ENCODE data around the gene PIAS1.

DNA sequence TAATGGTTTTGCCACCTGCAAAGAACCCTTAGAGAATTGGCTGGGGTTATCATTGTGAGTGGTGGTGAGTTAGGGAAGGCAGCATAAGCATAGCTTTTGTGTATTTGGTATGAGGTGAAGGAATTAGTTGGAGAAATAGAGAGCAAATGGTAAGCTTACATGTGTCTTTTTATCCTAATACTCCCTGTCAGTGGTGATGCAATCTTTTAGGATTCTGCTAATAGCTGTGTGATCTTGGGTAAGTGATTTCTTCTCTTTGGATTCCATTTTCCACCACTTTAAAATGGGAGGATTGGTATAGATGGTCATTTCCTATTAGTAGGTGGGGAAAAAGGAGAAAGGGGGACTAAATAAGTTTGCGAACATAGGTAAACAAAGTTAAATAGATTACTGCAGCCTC is 30.9 kb downstream of the PIAS1 start:
- TF ChIP-seq POLR2A (IDR thresholded peaks at IDR 0.05) = no peak
- TF ChIP-seq, protein P1, sequence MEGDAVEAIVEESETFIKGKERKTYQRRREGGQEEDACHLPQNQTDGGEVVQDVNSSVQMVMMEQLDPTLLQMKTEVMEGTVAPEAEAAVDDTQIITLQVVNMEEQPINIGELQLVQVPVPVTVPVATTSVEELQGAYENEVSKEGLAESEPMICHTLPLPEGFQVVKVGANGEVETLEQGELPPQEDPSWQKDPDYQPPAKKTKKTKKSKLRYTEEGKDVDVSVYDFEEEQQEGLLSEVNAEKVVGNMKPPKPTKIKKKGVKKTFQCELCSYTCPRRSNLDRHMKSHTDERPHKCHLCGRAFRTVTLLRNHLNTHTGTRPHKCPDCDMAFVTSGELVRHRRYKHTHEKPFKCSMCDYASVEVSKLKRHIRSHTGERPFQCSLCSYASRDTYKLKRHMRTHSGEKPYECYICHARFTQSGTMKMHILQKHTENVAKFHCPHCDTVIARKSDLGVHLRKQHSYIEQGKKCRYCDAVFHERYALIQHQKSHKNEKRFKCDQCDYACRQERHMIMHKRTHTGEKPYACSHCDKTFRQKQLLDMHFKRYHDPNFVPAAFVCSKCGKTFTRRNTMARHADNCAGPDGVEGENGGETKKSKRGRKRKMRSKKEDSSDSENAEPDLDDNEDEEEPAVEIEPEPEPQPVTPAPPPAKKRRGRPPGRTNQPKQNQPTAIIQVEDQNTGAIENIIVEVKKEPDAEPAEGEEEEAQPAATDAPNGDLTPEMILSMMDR (IDR thresholded peaks at IDR 0.05) = no peak
